HG02870 (cell line): ENCODE measurements around the gene CD164.

Experiments
- ATAC-seq: cut with Tn5 transposase; IDR thresholded peaks from one replicate; pipeline ENCODE4 v1.9.1; 2021; ENCODE audit warnings: mild to moderate bottlenecking, moderate library complexity; ENCODE audit not compliant: unreplicated experiment

CD164 gene

GRCh38 chr6:109381747-109382575 lies at the start of gene CD164:
TSS of gene CD164 (minus strand) at chr6:109382467. CDS start at chr6:109382378, 89 bp downstream.
- peak; percentile 44 for ATAC-seq

GRCh38 chr6:109429496-109429895 lies 47.2 kb upstream of the CD164 start:
- ATAC-seq: no peak

DNA sequence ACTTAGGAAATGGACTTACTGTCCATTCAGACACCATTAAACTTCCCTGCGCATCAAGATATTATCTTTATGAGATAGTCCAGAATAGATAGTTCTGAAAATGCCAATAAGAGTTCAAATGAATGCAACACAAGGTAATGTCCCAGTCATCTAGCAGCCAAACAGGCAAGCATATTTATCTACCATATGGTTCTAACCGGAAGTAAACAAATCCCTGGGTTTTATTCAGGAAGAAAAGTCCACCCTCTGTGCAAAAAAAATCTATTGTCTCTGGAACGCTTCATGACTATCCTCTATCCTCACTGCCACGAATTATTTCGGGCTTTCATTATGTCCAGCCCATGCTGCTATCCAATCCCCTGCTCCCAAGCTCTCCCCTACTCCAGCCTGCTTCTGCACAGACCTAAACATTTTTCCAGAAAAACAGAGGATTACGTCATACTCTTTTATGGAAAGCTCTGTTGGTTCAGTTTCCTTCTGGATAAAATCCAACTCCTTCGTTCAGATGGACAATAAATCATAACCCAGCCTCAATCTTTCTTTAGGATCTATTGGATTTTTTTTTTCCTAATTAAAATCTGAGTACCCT lies 46.7 kb upstream of the CD164 start:
- no peak for ATAC-seq

GRCh38 chr6:109424946-109425345 lies 42.7 kb upstream of the CD164 start:
- no peak for ATAC-seq

- no peak for ATAC-seq
Measured at GRCh38 chr6:109421184-109421583, 38.9 kb upstream of the CD164 start.

- no peak for ATAC-seq
Measured at GRCh38 chr6:109420751-109421150, 38.5 kb upstream of the CD164 start.

GRCh38 chr6:109417646-109418045 lies 35.4 kb upstream of the CD164 start:
- no peak for ATAC-seq

GRCh38 chr6:109411034-109411433 lies 28.8 kb upstream of the CD164 start:
- ATAC-seq: no peak

DNA sequence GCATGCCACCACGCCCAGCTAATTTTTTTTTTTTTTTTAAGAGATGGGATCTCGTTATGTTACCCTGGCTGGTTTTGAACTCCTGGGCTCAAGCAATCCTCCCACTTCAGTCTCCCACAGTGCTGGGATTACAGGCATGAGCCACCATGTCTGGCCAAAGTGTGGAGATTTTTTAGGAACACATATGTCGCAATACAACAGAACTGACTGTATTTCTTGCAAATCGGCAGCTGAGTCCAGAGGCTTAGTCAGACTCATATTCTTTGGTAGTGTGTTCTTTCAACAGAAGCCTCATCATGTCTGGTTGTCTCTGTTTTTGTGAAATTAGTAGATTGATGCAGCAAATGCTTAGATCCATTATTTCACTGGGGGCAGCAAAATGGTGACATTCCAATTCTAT lies 23.9 kb upstream of the CD164 start:
- ATAC-seq: no peak

GRCh38 chr6:109397020-109397419 lies 14.8 kb upstream of the CD164 start:
- no peak for ATAC-seq

DNA sequence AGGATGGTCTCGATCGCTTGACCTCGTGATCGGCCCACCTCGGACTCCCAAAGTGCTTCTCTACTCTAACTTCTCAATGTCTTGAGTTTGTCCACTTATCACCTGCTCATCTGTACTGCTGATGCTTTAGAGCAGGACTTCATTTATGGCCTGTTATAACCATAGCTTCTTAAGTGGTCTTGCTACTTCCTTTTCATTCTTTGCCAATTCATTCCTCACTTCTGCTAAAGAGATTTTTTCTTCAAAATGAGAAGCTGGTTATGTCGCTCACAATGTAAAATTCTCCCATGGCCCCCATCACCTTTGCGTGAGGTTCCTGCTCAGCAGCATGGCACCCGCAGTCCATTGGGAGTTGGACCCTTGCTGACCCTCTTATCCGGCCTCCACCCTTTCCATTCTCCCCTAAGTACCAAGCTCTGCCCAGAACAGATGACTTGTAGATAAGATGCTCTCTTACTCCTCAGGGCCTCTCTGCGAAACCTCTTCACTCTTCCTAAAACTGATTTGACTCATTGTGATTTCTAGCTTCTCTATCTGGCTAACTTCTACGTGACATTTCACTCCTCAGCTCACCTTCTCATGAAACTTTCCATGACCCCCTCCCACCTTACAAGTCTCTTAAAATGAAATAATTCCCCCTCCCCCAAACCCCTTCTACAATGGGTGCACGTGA lies 13.9 kb upstream of the CD164 start:
- ATAC-seq: peak; percentile 63

DNA sequence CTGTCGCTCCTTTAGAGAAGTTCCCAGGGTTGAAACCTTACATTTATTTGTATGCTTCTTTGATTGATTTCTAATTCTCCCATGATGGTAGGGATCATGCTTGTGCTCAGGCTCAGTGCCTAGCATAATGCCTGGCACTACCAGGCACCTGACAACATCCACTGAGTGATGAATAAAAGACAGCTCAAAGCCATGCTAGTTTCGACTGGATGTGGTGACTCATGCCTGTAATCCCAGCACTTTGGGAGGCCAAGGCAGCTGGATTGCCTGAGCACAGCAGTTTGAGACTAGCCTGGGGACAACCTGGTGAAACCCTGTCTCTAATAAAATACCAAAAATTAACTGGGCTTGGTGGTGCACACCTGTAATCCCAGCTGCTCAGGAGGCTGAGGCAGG lies 11.6 kb upstream of the CD164 start:
- ATAC-seq: no peak

DNA sequence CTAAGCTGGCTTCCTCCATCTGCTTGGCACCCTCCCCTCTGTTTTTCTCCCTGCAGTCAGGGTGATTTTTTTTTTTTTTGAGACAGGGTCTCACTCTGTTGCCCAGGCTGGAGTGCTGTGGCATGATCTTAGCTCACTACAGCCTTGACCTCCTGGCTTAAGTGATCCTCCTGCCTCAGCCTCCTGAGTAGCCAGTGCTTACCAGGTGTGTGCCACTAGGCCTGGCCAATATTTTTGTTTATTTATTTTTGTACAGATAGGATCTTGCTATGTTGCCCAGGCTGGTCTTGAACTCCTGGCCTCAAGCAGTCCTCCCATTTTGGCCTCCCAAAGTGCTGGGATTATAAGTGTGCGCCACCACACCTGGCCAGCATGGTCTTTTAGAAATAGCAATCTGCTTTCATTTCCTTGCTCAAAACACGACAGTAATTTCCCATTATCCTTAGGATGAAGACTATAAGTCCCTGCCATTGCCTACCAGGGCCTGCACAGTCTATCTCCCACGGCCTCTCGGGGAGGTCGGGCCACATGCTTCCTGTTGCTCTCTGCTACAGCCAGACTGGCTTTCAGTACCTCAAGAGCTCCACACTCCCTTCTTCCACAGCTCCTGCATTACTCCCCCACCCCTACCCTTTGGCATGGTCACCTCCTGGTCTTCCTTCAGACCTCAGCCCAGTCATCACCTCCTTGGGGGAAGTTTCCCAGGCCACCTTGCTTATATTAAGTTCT lies 11.1 kb upstream of the CD164 start:
- no peak for ATAC-seq

GRCh38 chr6:109389650-109390274 lies 7.5 kb upstream of the CD164 start:
- no peak for ATAC-seq

DNA sequence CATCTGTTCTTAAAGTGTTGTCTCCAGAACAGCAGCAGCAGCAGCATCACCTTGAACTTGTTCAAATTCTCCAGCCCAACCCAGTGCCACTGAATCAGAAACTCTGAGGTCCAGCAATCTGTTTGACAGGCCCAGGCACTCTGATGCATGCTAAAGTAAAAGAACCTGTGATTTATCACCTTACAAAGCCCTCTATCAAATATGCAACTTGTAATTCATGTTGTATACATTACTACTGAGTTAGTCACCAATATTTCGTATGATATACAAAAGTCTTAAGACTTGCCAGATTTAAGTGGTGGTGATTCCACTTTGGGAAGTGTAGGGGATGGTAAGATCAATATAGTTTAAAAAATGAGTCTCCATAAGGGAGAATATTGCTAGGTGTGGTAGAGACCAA lies 6.0 kb upstream of the CD164 start:
- ATAC-seq: no peak

GRCh38 chr6:109383438-109383940 lies 1.2 kb upstream of the CD164 start:
- no peak for ATAC-seq

GRCh38 chr6:109382576-109383437 lies 540 bp upstream of the CD164 start:
- peak; percentile 57 for ATAC-seq

- ATAC-seq: no peak
Measured at GRCh38 chr6:109381061-109381746, 1.1 kb downstream of the CD164 start.

GRCh38 chr6:109379711-109380110 lies 2.6 kb downstream of the CD164 start:
- no peak for ATAC-seq
